ENCODE results near the gene DPP6.

GRCh38 chr7:154569916-154570315 is 517.7 kb downstream of the DPP6 start:
- TF ChIP-seq, protein P1, sequence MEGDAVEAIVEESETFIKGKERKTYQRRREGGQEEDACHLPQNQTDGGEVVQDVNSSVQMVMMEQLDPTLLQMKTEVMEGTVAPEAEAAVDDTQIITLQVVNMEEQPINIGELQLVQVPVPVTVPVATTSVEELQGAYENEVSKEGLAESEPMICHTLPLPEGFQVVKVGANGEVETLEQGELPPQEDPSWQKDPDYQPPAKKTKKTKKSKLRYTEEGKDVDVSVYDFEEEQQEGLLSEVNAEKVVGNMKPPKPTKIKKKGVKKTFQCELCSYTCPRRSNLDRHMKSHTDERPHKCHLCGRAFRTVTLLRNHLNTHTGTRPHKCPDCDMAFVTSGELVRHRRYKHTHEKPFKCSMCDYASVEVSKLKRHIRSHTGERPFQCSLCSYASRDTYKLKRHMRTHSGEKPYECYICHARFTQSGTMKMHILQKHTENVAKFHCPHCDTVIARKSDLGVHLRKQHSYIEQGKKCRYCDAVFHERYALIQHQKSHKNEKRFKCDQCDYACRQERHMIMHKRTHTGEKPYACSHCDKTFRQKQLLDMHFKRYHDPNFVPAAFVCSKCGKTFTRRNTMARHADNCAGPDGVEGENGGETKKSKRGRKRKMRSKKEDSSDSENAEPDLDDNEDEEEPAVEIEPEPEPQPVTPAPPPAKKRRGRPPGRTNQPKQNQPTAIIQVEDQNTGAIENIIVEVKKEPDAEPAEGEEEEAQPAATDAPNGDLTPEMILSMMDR (IDR thresholded peaks at IDR 0.05): no peak
- TF ChIP-seq POLR2A (IDR thresholded peaks at IDR 0.05) (no peak), POLR2AphosphoS5 (IDR thresholded peaks at IDR 0.05) (no peak)
